ENCODE measurements around the gene CFAP53. TPM values are rescaled to one million over a fixed set of nuclear protein-coding genes. Genes with fewer than 3 reads are reported as not detected.
A peak's percentile ranks its signal among the peaks of the same experiment; 100 is the strongest.

Gene CFAP53
- total RNA-seq, 1 experiment from 2014 or later: 0.94 TPM

- TF ChIP-seq CTCF (IDR thresholded peaks at IDR 0.05; ENCODE audit: unreplicated experiment): no peak
- DNase-seq: no peak
- peaks cover 48% of the 10 kb centered on the region for H3K36me3 Mint-ChIP-seq (ENCODE audit: insufficient read depth, unreplicated experiment)
- peaks cover 30% of the 10 kb centered on the region for H3K4me1 Mint-ChIP-seq (ENCODE audit: low read depth, unreplicated experiment)
- H3K4me3 Mint-ChIP-seq (ENCODE audit: low read depth, unreplicated experiment): peak overlapping the region; percentile 90
- BruUV-seq (replicated peaks): no TSS peak
- H3K27ac Mint-ChIP-seq (ENCODE audit: unreplicated experiment): peak overlapping the region; percentile 89
- H3K27me3 Mint-ChIP-seq (ENCODE audit: unreplicated experiment): no peaks in the 10 kb centered on the region
- CTCF ChIA-PET: interaction anchor here (1.0 to 1.6 kb wide), 5 partner anchors 13 to 81 kb away, joined by 3 to 11 read pairs (median 5); partner anchors contain the start of gene CFAP53
- intact Hi-C loops (cut with micrococcal nuclease; ENCODE audit: unreplicated experiment): no loop called here
- H3K9me3 Mint-ChIP-seq (ENCODE audit: low read depth, unreplicated experiment): no peaks in the 10 kb centered on the region
Observed at GRCh38 chr18:50280707-50281294, 14.5 kb upstream of the CFAP53 start.

GRCh38 chr18:50279752-50280151 lies 13.5 kb upstream of the CFAP53 start:
- CTCF ChIA-PET: no interaction called here
- Mint-ChIP-seq H3K27me3 (ENCODE audit: unreplicated experiment) (no peaks in the 10 kb centered on the region), H3K4me1 (ENCODE audit: low read depth, unreplicated experiment) (peaks cover 27% of the 10 kb centered on the region), H3K27ac (ENCODE audit: unreplicated experiment) (peak overlapping the region; percentile 89), H3K36me3 (ENCODE audit: insufficient read depth, unreplicated experiment) (peaks cover 50% of the 10 kb centered on the region), H3K9me3 (ENCODE audit: low read depth, unreplicated experiment) (no peaks in the 10 kb centered on the region), H3K4me3 (ENCODE audit: low read depth, unreplicated experiment) (peak overlapping the region; percentile 90)
- BruUV-seq (replicated peaks): no TSS peak
- DNase-seq: no peak
- TF ChIP-seq CTCF (IDR thresholded peaks at IDR 0.05; ENCODE audit: unreplicated experiment): no peak
- intact Hi-C loops (cut with micrococcal nuclease; ENCODE audit: unreplicated experiment): no loop called here

- DNase-seq: no peak
- CTCF ChIA-PET: no interaction called here
- BruUV-seq (replicated peaks): no TSS peak
- Mint-ChIP-seq H3K4me3 (ENCODE audit: low read depth, unreplicated experiment) (no peak overlapping the region), H3K4me1 (ENCODE audit: low read depth, unreplicated experiment) (peaks cover 14% of the 10 kb centered on the region), H3K27me3 (ENCODE audit: unreplicated experiment) (no peaks in the 10 kb centered on the region), H3K36me3 (ENCODE audit: insufficient read depth, unreplicated experiment) (peaks cover 47% of the 10 kb centered on the region), H3K9me3 (ENCODE audit: low read depth, unreplicated experiment) (no peaks in the 10 kb centered on the region), H3K27ac (ENCODE audit: unreplicated experiment) (no peak overlapping the region)
- TF ChIP-seq CTCF (IDR thresholded peaks at IDR 0.05; ENCODE audit: unreplicated experiment): no peak
- intact Hi-C loops (cut with micrococcal nuclease; ENCODE audit: unreplicated experiment): no loop called here
Observed at GRCh38 chr18:50277942-50278341, 11.6 kb upstream of the CFAP53 start.

- H3K9me3 Mint-ChIP-seq (ENCODE audit: low read depth, unreplicated experiment): no peaks in the 10 kb centered on the region
- H3K4me3 Mint-ChIP-seq (ENCODE audit: low read depth, unreplicated experiment): no peak overlapping the region
- no peak for DNase-seq
- BruUV-seq (replicated peaks): no TSS peak
- no peaks in the 10 kb centered on the region for H3K27me3 Mint-ChIP-seq (ENCODE audit: unreplicated experiment)
- no peak for TF ChIP-seq CTCF (IDR thresholded peaks at IDR 0.05; ENCODE audit: unreplicated experiment)
- H3K27ac Mint-ChIP-seq (ENCODE audit: unreplicated experiment): no peak overlapping the region
- H3K36me3 Mint-ChIP-seq (ENCODE audit: insufficient read depth, unreplicated experiment): peaks cover 43% of the 10 kb centered on the region
- CTCF ChIA-PET: no interaction called here
- intact Hi-C loops (cut with micrococcal nuclease; ENCODE audit: unreplicated experiment): no loop called here
- H3K4me1 Mint-ChIP-seq (ENCODE audit: low read depth, unreplicated experiment): peaks cover 14% of the 10 kb centered on the region
Observed at GRCh38 chr18:50276452-50276851, 10.2 kb upstream of the CFAP53 start.
